Measurements from ENCODE around the gene PRKCQ.

GRCh38 chr10:6609625-6610024, 29.5 kb upstream of the PRKCQ start:
- TF ChIP-seq POLR2A (IDR thresholded peaks at IDR 0.05; ENCODE audit: low read depth, low read length) = no peak
- no peak for TF ChIP-seq POLR2AphosphoS5 (IDR thresholded peaks at IDR 0.05; ENCODE audit: low read depth, low read length)
- TF ChIP-seq TAF1 (IDR thresholded peaks at IDR 0.05; ENCODE audit: low read depth, low read length) = no peak
- TF ChIP-seq POU2F2 (IDR thresholded peaks at IDR 0.05; ENCODE audit: low read depth, low read length) = no peak
- TF ChIP-seq PAX5 (IDR thresholded peaks at IDR 0.05; ENCODE audit: insufficient read depth, low read length, severe bottlenecking) = no peak
